ENCODE results near the gene SEMA3G.

SEMA3G gene

DNA sequence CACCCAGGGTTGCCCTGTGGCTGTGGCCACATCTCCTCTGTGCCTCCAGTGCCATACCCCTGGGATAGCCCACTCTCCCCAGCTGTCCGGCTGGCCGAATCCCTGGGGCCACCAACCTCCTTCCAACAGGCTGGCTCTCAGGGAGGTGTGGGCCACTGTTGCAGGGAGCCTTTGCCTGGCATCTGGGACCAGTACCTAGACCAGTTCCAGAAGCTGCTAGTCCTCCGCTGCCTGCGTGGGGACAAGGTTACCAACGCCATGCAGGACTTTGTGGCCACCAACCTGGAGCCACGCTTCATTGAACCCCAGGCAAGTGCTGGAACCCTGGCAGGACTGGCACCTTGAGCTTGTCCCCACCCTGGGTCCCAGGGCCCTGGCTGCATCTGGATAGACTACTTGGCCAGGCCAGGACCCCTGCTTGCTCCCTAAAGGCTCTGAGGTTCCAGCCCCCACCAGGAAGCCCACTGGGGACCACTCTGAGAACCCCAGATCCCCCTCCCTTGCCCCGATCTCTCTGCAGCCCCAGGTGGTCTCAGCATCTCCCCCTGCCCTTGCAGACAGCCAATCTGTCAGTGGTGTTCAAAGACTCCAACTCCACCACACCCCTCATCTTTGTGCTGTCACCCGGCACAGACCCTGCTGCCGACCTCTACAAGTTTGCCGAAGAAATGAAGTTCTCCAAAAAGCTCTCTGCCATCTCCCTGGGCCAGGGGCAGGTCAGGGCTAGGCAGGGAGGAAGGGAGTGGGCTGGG, 50.0 kb downstream of the SEMA3G start:
- no peak for DNase-seq

DNA sequence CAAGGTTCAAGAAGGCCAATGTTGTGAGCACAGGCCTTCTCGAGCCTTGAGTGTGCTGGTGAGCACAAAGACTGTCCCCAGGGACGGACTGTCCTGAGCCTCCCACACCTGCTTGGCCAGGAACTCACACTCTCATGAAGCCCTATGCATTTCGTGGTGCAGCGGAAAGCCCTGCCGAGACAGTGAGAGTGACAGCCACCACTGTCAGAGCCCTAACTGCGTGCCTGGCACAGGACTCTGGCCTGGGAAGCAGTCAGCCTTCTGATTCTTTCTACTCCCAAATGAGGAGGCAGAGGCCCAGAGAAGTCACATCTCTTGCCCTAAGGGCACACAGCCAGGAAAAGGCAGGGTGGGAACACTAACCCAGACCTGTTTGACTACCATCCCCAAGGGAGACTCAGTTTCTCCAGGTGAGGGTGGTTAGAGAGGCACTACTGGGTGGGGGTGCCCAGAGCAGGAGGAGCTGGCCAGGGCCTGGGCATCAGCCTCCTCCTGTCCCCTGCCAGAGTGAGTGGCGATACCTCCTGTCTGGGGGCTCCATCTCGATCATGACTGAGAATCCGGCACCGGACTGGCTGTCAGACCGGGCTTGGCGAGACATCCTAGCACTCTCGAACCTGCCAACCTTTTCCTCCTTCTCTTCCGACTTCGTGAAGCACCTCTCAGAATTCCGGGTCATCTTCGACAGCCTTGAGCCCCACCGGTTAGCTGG, 50.8 kb downstream of the SEMA3G start:
- DNase-seq, result no peak

DNA sequence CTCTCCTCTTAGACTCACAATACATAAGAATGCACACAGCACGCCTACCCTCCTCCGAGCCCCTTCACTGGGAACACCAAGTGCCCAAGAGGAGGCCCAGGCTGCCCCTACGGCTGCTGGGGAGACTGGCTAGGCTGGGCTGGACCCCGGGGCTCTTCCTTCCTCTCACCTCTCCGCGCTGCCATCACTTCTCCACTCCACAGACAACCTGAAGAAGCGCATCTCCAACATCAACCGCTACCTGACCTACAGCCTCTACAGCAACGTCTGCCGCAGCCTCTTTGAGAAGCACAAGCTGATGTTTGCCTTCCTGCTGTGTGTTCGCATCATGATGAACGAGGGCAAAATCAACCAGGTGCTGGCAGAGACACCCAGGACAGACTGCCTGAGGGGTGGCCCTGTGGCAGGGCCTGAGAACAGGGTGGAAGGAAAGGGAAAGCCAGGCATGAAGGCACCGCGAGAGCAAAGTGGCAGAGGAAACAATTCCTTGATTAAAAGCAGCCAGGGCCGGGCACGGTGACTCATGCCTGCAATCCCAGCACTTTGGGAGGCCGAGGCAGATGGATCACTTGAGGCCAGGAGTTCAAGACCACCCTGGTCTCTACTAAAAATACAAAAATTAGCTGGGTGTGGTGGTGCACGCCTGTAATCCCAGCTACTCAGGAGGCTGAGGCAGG, 51.6 kb downstream of the SEMA3G start:
- no peak for DNase-seq

DNA sequence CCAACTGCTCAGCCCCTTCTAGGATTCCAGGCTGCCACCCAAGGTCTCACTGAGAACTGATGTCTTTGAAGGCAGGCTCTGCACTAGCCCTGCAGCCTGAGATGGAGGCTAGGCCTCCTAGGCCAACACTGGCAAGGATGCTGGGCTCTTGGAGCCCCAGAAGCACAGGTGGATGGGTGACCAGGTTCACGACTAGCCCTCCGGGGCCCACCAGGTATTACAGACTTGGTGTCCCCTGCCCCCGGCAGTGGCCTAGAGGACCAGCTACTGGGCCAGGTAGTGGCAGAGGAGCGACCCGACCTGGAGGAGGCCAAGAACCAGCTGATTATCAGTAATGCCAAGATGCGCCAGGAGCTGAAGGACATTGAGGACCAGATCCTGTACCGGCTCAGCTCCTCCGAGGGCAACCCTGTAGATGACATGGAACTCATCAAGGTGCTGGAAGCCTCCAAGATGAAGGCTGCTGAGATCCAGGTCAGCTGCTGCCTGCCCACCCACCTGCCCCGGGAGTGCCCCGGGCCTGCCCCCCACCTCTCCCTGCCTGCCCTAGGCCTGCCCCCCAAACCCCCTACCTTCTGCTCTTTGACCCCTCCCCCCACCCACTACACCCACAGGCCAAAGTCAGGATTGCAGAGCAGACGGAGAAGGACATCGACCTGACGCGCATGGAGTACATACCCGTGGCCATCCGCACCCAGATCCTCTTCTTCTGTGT, 52.5 kb downstream of the SEMA3G start:
- no peak for DNase-seq

DNA sequence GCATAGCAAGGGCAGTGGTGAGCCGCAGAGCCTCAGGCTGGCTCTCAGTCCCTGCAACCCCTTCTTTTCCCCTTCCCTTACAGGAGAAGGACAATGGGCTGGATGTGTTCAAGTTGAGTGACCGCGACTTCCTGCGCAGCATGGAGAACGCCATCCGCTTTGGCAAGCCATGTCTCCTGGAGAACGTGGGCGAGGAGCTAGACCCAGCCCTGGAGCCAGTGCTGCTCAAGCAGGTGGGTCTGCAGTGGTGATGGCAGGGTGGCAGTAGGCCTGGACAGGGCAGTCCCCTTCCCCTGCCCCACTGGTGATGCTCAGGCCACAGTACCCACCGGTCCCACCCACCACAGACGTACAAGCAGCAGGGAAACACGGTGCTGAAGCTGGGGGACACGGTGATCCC, 53.8 kb downstream of the SEMA3G start:
- no peak for DNase-seq

DNA sequence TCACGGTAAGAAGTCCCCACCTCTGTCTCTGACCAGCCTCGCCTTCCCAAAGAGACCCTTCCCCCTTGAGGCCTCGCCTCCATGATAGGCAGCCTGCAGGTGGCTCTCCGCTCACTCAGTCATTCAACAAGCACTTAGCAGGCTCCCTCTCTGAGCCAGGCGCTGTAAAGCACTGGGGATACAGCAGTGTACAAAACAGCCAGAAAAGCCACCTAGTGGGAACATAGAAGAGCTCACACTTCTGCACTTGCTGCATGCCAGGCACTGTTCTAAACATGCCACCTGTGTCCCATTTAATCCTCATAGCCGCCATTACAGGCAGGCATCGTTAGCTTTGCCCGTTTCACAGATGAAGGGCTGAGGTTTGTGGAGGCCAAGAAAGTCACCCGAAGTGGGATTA, 56.0 kb downstream of the SEMA3G start:
- DNase-seq, result no peak

DNA sequence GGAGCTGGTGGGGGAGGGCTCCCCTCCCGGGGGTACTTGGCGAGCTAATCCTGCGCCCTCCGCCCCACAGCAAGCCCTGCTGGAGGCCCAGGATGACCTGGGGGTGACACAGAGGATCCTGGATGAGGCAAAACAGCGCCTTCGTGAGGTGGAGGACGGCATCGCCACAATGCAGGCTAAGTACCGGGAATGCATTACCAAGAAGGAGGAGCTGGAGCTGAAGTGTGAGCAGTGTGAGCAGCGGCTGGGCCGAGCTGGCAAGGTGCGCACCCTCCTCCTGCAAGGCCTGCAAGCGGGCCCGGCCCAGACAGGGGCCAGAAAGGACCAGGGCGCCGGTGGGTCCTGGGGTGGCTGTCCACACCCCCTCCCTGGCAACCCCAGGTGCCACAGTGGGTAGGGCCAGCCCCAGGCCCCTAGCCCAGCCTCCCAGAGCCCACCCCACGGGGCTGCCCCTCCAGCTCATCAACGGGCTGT, 56.5 kb downstream of the SEMA3G start:
- DNase-seq, result no peak

DNA sequence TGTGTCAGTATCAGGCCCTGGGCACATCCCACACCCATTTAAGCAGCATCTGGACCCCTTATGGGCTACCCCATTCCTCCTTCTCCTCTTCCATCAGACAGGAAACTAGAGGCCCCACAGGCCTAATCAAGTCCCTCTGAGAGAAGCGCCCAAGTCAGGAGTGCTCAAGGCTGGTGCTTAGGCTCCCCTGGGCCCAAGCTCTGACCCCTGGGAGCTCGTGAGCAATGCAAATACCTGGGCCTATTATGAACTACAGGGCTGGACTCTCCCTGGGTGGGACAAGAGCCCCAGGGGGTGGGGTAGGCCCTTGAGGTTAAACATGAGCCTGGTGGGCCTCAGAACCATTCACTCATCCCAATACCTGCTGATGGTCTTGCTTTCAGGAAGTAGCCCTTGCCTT, 57.4 kb downstream of the SEMA3G start:
- no peak for DNase-seq

DNA sequence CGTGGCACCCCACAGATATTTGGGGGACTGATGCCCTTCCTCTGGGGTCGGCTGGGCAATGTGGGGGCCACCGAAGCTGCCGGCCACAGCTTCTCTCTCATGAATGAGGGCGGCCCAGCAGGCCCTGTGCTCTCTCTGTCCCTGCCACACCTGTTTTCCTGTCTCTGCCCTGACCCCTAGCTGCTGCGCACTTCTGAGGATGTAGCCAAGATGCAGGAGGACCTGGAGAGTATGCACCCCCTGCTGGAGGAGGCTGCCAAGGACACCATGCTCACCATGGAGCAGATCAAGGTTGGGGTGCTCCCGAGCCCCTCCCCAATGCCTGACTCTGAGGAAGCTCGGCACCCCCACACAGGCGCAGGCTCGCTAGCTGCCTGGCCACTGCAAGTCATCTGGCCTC, 59.7 kb downstream of the SEMA3G start:
- DNase-seq, result no peak

DNA sequence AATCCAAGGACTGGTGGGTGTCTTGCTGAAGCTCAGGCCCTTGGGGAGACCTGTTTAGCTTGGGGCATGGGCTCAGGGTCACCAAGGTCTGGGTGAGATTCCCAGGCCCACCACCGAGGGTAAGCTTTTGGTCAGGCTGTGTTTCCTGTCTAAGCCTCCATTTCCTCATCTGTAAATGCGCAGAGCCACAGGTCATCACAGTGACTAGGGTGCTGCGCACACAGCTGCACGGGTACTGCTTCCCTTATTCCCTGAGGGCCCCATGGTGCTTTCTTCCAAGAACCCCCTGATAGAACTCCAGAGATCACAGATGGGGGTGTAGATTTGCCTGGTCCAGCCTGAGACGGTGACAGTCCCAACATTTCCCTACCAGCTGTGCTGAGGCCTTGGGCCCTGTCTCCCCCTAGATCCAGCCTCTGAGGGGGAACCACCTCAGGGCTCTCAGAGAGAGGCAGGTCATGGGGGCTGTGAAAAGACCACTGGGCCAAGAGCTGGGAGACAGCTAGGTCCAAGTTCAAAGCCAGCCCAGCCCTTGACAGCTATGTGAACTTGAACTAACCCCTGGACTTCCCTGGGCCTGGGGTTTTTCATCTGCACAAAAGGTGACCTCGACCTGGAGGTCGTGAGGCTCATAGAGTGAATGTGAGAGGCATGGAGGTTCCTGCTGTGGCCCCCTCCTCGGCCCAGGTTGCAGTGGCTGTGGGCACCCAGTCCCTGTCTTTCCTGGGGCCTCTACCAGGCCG, 60.7 kb downstream of the SEMA3G start:
- no peak for DNase-seq

DNA sequence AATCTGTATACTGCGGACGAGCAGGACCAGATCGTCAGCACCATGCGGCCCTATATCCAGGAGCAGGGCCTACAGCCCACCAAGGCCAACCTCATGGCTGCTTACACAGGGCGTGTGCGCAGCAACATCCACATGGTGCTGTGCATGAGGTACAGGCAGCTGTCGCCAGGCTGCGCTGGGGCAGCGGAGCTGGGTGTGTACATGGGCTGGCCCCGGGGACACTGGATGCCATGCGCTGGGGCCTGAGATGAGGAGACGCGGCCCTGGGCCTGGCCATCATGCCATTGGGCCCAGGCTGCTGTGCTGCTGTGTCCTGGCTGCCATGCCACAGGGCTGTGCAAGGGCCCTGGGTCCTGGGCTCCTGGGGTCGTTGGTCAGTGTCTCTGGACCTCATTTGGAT, 61.5 kb downstream of the SEMA3G start:
- DNase-seq, result no peak
